OCI-M1 (cell line): Measurements from ENCODE around the gene CA6.
"Not testable (repeated sequence)": the region's sequence is repeated elsewhere in the genome, so short reads cannot be mapped to it uniquely, and the experiment has no call there.

ENCODE experiments used
- DNase-seq: peaks from one replicate; lab custom pipeline; 2025; lab: John Stamatoyannopoulos, UW

Gene CA6

DNA sequence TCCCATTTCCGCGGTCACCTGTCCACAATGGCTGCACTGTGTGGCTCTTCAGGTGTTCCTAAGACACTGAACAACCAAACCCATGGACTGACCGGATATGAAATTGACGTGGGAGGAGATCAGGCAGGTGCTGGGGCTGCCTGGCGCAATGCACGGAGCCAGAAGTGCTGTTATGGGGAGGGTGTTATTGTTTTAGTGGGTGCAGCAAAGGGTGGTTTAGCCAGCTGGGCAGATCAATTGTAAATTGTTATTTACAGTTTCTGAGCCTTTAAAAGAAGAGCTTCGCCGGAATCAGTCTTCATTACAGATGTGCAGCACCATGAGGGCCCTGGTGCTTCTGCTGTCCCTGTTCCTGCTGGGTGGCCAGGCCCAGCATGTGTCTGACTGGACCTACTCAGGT is at the start of gene CA6:
Gene CA6, plus strand, starts transcription at position 301 of the 400 bp plus-strand sequence. Its CDS starts 19 bp downstream, at position 320.
- no peak for DNase-seq

DNA sequence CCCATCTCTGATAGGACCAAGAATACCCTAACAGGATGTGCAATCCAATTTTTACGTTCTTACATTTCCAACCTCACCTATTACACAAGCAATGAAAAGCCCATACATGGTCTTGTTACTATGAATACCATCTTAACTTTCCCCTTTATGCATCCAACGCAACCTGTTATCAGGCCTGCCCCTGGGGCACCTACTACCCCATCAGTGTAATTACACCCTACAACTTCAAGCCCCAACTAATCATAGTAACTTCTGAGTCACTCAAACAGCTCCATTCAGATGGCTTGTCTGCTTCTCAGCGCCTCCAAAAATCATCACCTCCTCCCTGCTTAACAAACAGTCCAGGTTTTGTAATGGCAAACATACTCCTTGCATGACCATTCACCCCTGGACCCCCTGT is 48.9 kb upstream of the CA6 start:
- DNase-seq: not testable (repeated sequence)

DNA sequence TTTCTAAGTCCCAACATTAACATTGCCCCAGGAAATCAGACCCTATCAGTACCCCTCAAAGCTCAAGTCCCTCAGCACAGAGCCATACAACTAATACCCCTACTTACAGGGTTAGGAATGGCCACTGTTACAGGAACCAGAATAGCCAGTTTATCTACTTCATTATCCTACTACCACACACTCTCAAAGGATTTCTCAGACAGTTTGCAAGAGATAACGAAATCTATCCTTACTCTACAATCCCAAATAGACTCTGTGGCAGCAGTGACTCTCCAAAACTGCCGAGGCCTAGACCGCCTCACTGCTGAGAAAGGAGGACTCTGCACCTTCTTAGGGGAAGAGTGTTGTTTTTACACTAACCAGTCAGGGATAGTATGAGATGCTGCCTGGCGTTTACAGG is 48.2 kb upstream of the CA6 start:
- DNase-seq: not testable (repeated sequence)

DNA sequence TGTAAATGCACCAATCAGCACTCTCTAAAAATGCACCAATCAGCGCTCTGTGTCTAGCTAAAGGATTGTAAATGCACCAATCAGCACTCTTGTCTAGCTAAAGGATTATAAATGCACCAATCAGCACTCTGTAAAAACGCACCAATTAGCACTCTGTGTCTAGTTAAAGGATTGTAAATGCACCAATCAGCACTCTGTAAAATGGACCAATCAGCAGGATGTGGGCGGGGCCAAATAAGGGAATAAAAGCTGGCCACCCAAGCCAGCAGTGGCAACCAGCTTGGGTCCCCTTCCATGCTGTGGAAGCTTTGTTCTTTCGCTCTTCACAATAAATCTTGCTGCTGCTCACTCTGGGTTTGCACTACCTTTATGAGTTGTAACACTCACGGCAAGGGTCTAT is 47.2 kb upstream of the CA6 start:
- not testable (repeated sequence) for DNase-seq

DNA sequence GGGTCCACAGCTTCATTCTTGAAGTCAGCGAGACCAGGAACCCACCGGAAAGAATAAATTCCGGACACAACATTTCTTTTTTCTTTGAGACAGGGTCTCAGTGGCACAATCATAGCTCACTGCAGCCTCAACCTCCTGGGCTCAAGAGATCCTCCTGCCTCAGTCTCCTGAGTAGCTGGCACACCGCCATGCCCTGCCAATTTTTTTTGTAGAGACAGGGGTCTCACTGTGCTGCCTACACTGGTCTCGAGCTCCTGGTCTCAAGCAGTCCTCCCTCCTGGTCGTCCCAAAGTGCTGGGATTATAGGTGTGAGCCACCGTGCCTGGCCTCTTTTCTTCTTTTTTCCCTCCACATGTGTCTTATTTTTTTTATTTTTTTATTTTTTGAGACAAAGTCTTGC is 46.6 kb upstream of the CA6 start:
- no peak for DNase-seq

DNA sequence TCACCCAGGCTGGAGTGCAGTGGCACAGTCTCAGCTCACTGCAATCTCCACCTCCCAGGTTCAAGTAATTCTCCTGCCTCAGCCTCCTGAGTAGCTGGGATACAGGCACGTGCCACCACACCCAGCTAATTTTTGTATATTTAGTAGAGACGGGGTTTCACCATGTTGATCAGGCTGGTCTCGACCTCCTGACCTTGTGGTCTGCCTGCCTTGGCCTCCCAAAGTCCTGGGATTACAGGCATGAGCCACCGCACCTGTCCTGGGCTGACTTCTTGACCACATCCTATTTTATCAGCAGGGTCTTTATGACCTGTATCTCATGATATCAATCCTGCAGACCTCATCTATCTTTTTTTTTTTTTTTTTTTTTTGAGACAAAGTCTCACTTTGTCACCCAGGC is 45.0 kb upstream of the CA6 start:
- DNase-seq: not testable (repeated sequence)

DNA sequence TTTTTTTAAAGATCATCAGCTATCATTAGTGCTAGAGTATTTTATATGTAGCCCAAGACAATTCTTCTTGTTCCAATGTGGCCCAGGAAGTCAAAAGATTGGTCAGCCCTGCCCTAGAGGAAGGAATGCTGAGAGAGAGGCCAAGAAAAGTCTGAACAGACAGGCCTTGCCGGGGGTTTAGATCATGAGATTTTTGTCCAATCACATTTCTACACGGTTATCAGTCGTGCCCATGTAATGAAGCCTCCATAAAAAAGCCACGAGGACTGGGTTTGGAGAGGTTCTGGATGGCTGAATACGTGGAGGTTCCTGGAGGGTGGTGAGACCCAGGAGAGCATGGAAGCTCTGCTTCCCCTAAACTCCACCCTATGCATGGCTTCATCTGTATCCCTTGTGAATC is 42.9 kb upstream of the CA6 start:
- no peak for DNase-seq

DNA sequence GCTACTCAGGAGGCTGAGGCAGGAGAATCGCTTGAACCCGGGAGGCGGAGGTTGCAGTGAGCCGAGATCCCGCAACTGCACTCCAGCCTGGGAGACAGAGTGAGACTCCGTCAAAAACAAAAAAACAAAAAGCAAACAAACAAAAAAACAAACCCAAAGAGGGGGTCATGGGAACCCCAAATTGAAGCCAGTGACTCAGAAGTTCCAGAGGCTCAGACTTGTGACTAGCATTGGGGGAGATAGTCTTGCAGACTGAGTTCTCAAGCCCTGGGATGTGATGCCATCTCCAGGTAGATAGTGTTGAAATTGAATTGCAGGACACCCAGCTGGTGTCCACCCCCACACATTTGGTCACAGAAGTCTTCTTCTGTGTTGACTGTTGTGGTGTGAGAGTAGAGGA is 42.3 kb upstream of the CA6 start:
- DNase-seq: no peak

DNA sequence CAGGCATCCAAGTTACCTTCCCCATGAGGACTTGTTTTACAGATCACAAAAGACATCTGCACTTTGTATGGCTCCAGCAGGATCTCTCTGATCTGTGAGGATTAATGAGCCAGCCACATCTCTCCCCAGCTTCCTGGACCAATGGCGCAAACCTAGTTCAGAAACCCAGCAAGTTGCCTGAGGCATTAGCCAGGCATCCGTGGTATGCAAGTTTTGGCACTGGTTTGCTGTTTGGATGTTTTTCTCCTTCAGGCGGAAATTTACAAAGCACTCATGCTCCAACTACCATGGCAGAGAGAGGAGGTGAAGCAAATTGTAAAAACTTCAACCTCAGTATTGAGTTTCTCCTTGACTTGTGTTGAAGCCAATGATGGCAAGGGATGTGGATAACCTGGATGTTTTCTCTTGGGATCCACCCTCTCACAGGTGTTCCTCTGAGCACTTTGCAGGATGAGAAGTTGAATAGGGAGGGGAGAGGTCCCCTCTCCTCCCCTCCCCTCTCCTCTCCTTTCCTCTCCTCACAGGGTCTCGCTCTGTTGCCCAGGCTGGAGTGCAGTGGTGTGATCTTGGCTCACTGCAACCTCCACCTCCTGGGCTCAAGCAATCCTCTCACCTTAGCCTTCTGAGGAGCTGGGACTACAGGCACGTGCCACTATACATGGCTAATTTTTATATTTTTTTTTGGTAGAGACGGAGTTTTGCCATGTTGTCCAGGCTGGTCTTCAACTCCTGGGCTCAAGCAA is 41.6 kb upstream of the CA6 start:
- no peak for DNase-seq

DNA sequence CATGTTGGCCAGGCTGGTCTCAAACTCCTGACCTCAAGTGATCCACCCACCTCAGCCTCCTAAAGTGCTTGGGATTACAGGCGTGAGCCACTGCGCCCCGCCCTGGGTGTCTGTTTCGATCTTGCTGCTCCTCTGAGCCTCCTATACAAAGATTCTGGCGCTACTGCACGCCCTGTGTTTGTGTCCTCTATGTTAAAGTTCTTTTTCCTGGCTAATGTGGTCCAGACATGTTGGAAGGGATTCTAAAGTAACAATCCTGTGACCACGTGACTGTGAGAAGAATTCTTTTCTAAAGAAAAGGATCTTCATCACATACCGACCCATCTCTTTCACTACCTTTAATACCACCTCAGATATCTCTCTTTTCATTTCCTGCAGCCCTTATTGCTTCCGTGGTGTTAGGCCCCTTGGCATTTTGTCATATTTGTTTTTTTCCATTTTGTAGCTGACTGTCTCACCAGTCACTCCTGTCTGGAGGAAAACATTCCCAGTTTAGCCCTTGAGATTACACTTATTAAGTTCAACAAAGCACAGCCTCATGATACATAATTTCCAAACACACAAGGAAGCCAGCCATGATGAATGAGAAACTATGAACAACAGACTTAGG is 40.0 kb upstream of the CA6 start:
- DNase-seq: no peak

DNA sequence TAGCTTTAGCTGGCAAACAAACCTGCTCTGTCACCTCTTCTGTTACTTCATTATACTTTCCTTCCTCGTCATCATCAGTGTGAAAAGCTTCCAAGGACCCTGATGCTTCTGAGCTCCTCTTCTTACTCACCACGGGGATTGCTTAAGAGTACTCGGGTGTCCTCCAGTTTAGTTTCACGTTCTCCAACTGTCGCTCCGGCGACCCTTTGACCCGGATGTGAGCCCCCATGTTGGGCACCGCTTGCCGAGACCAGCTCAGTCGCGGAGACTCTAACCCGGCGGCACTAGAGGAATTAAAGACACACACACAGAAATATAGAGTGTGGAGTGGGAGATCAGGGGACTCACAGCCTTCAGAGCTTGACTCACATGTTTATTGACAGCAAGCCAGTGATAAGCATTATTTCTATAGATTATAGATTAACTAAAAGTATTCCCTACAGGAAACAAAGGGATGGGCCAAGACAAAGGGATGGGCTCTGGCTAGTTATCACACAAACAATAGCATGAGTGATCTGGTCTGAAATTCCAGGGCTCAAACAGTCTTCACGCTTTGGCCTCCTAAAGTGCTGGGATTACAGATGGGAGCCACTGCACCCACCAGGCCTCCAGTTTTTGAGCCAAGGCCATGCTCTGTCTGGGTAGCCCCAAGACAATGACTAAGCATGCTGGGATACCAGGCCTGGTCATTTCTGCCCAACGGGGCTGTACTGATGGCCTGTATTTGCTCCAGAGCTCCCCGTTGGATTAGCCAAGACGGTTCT is 37.1 kb upstream of the CA6 start:
- DNase-seq: no peak

DNA sequence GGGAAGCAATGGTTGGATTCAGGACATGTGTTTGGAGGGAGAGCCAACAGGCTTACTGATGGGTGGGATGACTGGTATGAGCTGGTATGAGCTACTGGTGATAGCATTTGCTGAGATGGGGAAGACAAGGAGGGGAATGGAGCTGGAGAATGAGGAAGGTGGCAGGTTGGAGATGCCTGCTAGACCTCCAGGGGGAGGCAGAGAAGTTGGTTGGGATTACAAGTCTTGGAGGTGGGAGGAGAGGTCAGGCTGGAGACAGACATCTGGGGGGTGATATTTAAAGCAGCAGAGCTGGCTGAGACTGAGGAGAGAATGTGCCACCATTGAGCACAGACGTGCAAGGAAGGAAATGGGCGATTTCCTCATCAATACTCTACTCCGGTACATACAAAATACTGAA is 35.3 kb upstream of the CA6 start:
- no peak for DNase-seq

DNA sequence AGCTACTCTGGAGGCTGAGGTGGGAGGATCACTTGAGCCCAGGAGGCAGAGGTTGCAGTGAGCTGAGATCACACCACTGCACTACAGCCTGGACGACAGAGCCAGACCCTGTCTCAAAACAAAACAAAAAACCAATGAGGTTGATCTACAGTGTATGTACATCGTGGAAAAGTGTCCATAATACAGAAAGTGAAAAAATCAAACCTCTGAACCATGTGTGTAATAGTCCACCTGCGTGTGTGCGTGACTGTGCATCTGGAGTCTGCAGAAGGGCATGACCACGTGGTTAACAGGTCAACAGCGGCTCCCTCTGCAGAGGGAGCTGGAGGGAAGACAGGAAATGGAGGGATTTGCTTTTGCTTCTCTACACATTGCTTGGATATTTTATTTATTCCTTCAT is 34.8 kb upstream of the CA6 start:
- no peak for DNase-seq

DNA sequence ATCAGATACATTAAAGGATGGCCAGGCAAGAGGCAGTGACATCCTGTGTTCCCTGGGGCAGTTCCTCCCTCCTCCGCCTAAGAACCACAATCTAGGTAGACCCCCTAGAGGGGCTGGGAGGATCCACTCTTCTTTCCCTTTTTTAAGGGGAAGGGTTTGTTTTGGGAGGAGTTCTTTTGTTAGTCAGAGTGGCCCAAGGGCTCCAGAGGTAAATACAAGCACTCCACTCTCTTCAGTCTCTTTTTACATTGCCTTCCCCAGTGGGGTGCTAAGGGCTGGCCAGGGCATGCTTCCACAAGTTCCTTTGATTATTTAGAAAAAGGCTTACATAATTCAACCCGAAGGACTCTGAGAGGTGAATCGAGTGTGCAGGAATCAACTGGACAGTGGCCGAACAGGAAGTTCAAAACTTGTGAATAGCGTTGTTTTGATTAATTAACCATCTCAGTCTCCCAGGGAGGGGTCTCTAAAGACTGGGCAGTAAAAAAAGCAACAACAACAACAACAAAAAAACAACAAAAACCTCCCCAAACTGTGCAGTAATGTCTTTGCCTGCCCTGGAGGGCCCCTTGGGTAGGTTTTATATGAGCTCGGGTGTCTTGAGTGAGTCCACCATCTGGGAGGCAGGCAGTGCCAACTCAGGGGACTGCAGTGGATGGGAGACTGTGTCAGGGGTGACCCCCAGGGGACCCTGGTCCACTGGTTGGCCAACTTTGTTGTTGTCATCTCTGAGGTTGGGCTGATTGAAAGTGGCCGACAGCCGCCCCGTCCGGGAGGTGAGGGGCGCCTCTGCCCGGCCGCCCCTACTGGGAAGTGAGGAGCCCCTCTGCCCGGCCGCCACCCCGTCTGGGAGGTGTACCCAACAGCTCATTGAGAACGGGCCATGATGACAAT is 34.0 kb upstream of the CA6 start:
- no peak for DNase-seq

DNA sequence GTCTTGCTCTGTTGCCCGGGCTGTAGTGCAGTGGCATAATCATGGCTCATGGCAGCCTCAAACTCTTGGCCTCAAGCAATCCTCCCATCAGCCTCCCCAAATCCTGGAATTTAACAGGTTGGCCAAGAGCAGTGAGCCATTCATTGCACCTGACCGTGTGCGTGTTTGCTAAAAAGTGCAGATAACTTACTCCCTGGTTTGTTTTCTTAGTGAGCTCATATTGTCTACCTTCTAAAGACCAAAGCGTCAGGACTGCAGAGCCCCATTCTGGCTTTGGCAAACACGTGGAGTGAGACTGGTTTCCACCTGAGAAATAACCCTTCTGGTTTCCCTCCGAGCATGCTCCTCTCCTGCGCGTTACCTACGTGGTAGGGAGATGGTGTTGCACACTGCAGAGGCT is 32.2 kb upstream of the CA6 start:
- no peak for DNase-seq

DNA sequence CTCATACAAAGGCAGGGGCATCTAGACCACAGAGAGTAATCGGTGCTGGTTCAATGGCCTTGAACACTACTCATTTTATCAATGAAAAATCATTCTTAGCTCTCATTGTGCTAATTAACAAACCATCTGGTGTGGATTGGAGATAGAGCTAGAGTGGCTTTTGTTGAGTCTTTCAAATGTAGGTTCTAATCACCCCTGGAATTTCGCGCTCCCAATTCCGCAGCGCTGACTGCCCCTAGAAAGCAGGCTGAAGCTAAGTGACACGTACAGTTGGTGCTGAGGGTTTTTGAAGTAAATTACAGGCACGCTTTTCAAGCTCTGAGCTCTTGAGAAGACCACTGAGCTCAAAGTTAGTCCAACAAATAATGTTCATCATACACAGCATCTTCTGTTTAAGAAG is 31.2 kb upstream of the CA6 start:
- DNase-seq: no peak

DNA sequence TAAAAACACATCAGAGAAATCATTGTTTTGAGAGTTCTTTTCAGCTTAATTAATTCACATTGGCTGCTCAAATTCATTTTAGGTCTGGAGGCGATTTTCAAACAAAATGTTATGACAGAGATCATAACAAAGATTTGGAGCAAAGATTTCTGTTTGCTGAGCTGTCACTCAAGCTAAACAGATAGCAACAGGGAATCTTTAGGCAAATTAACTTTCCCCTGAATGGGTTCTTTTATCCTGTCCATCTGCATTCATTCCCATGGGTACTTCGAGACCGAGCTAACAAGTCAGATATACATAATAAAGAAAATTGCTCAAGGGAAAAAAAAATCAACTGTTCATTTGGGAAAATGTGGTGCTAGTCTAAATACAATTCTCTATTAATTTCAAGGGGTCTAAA is 30.2 kb upstream of the CA6 start:
- no peak for DNase-seq

DNA sequence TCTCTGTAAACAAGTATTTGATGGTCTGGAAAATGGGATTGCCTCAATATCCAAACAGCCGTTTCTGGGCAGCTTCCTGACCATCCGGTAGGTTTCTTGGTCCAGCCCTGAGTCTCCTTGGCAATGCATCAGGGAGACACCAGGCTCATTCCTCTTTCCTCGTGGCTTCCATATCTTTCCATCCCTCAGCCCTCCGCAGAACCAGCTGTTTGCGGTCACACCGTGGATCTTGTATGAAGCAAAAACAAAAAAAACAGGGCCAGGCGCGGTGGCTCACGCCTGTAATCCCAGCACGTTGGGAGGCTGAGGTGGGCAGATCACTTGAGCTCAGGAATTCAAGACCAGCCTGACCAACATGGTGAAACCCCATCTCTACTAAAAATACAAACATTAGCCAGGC is 28.1 kb upstream of the CA6 start:
- not testable (repeated sequence) for DNase-seq

DNA sequence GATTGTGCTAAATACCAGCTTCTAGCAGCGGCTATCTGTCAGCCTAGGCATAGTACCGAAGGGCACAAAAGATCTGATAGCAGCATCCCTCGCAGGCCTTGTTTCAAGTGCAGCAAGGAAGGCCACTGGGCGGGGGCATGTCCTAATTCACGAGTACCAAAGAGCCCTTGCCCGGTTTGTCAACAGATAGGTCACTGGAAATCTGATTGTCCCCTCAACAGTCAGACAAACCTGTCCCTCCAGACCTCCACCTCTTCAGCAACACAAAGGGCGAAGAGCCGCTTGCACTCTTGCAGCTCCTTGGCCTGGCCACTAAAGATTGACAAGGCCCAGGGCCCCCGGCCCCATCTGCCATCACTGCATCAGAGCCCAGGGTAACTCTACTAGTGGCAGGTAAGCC is 22.7 kb upstream of the CA6 start:
- DNase-seq: no peak

DNA sequence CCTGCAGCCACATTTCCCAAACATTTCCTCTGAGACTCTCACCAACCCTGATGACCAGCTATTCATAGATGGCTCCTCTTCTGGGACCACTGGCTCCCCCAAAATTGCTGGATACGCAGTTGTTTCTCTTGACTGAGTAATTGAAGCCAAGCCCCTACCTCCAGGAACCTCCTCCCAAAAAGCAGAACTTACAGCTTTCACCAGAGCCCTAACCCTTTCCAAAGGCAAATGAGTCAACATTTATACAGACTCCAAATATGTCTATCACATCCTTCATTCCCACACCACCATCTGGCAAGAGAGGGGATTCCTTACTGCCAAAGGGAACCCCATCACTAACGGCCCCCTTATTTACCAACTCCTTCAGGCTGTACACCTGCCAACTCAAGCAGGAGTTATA is 20.3 kb upstream of the CA6 start:
- peak; percentile 28 for DNase-seq

DNA sequence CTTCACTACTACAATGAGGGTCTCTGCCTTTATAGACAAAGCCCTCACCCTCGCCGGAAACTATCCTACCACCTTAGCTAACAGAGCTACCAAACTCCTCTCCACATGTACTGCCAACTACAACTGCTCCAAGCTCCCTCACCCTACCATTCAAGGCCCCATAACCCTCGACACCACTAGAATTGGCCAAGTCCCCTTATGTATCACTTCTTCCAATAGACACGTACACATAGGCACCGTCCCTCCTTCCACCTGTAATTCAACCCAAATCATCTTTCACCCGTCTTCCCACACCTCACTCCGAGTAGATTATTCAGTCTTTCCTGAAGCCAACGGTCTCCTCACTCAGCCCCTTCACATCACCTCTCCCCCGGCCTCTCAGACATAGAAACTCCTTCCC is 19.7 kb upstream of the CA6 start:
- DNase-seq: no peak
